Neural cell (in vitro differentiated cells): ENCODE results near the gene SPARCL1. TPM values are rescaled to one million over a fixed set of nuclear protein-coding genes. Genes with fewer than 3 reads are reported as not detected.

Experiments
- H2AFZ ChIP-seq: fragments of 200-600, 300-800 bp; sonication (generic), shearing (Covaris generic); 2 replicates; pipeline ENCODE4 v1.6.0; 2014; ENCODE audit warnings: low read depth, mild to moderate bottlenecking, antibody characterized with exemption, low read length, moderate library complexity
- H3F3A ChIP-seq: fragments of 200-600 bp; shearing (Covaris generic); 2 replicates; pipeline ENCODE4 v1.6.1; 2016; ENCODE audit warnings: mild to moderate bottlenecking, moderate library complexity, mixed read lengths, antibody characterized with exemption, low read length; ENCODE audit not compliant: insufficient read depth, poor library complexity, severe bottlenecking
- H3K27ac ChIP-seq: fragments of 200-600, 300-800 bp; sonication (generic), shearing (Covaris generic); 2 replicates; pipeline ENCODE4 v1.5.1; 2014; ENCODE audit warnings: mild to moderate bottlenecking, low read length, moderate library complexity
- H3K27me3 ChIP-seq: fragments of 300-800, 200-600 bp; sonication (generic), shearing (Covaris generic); 2 replicates; pipeline ENCODE4 v1.6.0; 2014; ENCODE audit warnings: mild to moderate bottlenecking, low read depth, low read length, moderate library complexity; ENCODE audit not compliant: insufficient read depth
- H3K36me3 ChIP-seq: fragments of 300-800, 200-600 bp; sonication (generic), shearing (Covaris generic); 2 replicates; pipeline ENCODE4 v1.5.1; 2014; ENCODE audit warnings: mild to moderate bottlenecking, antibody characterized with exemption, low read length, moderate library complexity; ENCODE audit not compliant: insufficient read depth
- H3K4me2 ChIP-seq: fragments of 300-800, 200-600 bp; sonication (generic), shearing (Covaris generic); 2 replicates; pipeline ENCODE4 v1.6.0; 2014; ENCODE audit warnings: mild to moderate bottlenecking, low read length
- H3K4me3 ChIP-seq: fragments of 300-800, 200-600 bp; sonication (generic), shearing (Covaris generic); 2 replicates; pipeline ENCODE4 v1.5.1; 2014; ENCODE audit warnings: mild to moderate bottlenecking, low read length, moderate library complexity
- H3K79me2 ChIP-seq: fragments of 200-600 bp; shearing (Covaris generic); replicated peaks from 2 replicates; pipeline ENCODE4 v1.6.0; 2014; ENCODE audit warnings: mild to moderate bottlenecking, low read length, moderate library complexity; ENCODE audit not compliant: insufficient read depth
- H3K9ac ChIP-seq: fragments of 300-800, 200-600 bp; sonication (generic), shearing (Covaris generic); 2 replicates; pipeline ENCODE4 v1.6.1; 2016; ENCODE audit warnings: mild to moderate bottlenecking, low read length, mixed read lengths
- H3K9me2 ChIP-seq: fragments of 200-600 bp; shearing (Covaris generic); 2 replicates; pipeline ENCODE4 v1.6.1; 2016; ENCODE audit warnings: mild to moderate bottlenecking, low read length, mixed read lengths; ENCODE audit not compliant: insufficient read depth
- H3K9me3 ChIP-seq: fragments of 200-600, 300-800 bp; sonication (generic), shearing (Covaris generic); 2 replicates; pipeline ENCODE4 v1.6.1; 2016; ENCODE audit warnings: mild to moderate bottlenecking, mixed run types, low read length, moderate library complexity, mixed read lengths
- H4K20me1 ChIP-seq: fragments of 200-600 bp; shearing (Covaris generic); 2 replicates; pipeline ENCODE4 v1.6.1; 2016; ENCODE audit warnings: mild to moderate bottlenecking, mixed run types; ENCODE audit not compliant: insufficient read depth
- CTCF ChIP-seq: fragments of 450-650 bp; IDR thresholded peaks from 2 replicates; pipeline ENCODE4 v1.5.1; 2014; ENCODE audit warnings: antibody characterized with exemption, mild to moderate bottlenecking, moderate library complexity; ENCODE audit not compliant: poor library complexity, severe bottlenecking
- EP300 ChIP-seq: fragments of 450-650 bp; conservative IDR thresholded peaks from 2 replicates; pipeline ENCODE4 v1.6.1; 2014; ENCODE audit warnings: antibody characterized with exemption, mild to moderate bottlenecking, moderate library complexity; ENCODE audit not compliant: poor library complexity, severe bottlenecking
- EZH2 ChIP-seq: fragments of 200-600, 300-800 bp; shearing (Covaris generic), sonication (generic); IDR thresholded peaks from 2 replicates; pipeline ENCODE4 v1.6.1; 2014; ENCODE audit warnings: antibody characterized with exemption, low read length, borderline replicate concordance, mild to moderate bottlenecking; ENCODE audit not compliant: insufficient read depth, poor library complexity, severe bottlenecking
- MXI1 ChIP-seq: fragments of 450-650 bp; conservative IDR thresholded peaks from 2 replicates; pipeline ENCODE4 v1.6.1; 2014; ENCODE audit warnings: antibody characterized with exemption, mild to moderate bottlenecking; ENCODE audit not compliant: poor library complexity, severe bottlenecking
- POLR2AphosphoS5 ChIP-seq: IDR thresholded peaks from 2 replicates; pipeline ENCODE4 v1.6.1; 2012
- RAD21 ChIP-seq: fragments of 450-650 bp; conservative IDR thresholded peaks from 2 replicates; pipeline ENCODE4 v1.6.1; 2014; ENCODE audit warnings: antibody characterized with exemption, mild to moderate bottlenecking, moderate library complexity
- REST ChIP-seq: IDR thresholded peaks from 2 replicates; pipeline ENCODE4 v1.6.1; 2012; ENCODE audit warnings: borderline replicate concordance
- SMC3 ChIP-seq: fragments of 450-650 bp; conservative IDR thresholded peaks from 2 replicates; pipeline ENCODE4 v1.6.1; 2014; ENCODE audit warnings: antibody characterized with exemption, mild to moderate bottlenecking, moderate library complexity; ENCODE audit not compliant: poor library complexity
- TAF1 ChIP-seq: IDR thresholded peaks from 2 replicates; pipeline ENCODE4 v1.6.1; 2012; ENCODE audit warnings: low read depth
- polyA plus RNA-seq: library from polyadenylated mRNA; depleted of rRNA; stranded (reverse); fragments of >200 nt; gene quantifications from 2 replicates; pipeline ENCODE4 v1.2.3, GENCODE V29; 2014

SPARCL1 gene
- polyA plus RNA-seq, 1 donor from 2014 or later, result 0.89 TPM

- no peaks in the 10 kb centered on the region for H3K9me2 ChIP-seq
- no peak overlapping the region for H2AFZ ChIP-seq
- no peaks in the 10 kb centered on the region for H3K9me3 ChIP-seq
- H3K4me3 ChIP-seq, result no peak overlapping the region
- TF ChIP-seq EP300 (no peak), SMC3 (no peak), MXI1 (no peak), TAF1 (no peak), EZH2 (no peak), RAD21 (no peak)
- no peaks in the 10 kb centered on the region for H3F3A ChIP-seq
- H3K4me2 ChIP-seq, result no peak overlapping the region
- H3K27me3 ChIP-seq, result no peaks in the 10 kb centered on the region
- H4K20me1 ChIP-seq, result no peaks in the 10 kb centered on the region
- no peaks in the 10 kb centered on the region for H3K79me2 ChIP-seq
- no peak overlapping the region for H3K9ac ChIP-seq
- no peaks in the 10 kb centered on the region for H3K36me3 ChIP-seq
- H3K27ac ChIP-seq, result no peak overlapping the region
Measured at GRCh38 chr4:87502580-87503238, 26.5 kb downstream of the SPARCL1 start.

GRCh38 chr4:87500092-87500462 is 29.1 kb downstream of the SPARCL1 start:
- H3K79me2 ChIP-seq, result no peaks in the 10 kb centered on the region
- H4K20me1 ChIP-seq, result no peaks in the 10 kb centered on the region
- no peak overlapping the region for H3K9ac ChIP-seq
- H3K27ac ChIP-seq, result no peak overlapping the region
- no peak overlapping the region for H3K4me3 ChIP-seq
- no peak overlapping the region for H3K4me2 ChIP-seq
- no peak overlapping the region for H2AFZ ChIP-seq
- no peak for TF ChIP-seq TAF1
- no peak for TF ChIP-seq CTCF
- no peak for TF ChIP-seq EZH2
- no peak for TF ChIP-seq RAD21
- no peak for TF ChIP-seq POLR2AphosphoS5
- TF ChIP-seq EP300, result no peak
- no peak for TF ChIP-seq MXI1
- TF ChIP-seq REST, result no peak
- TF ChIP-seq SMC3, result no peak
- no peaks in the 10 kb centered on the region for H3K27me3 ChIP-seq
- H3K9me3 ChIP-seq, result no peaks in the 10 kb centered on the region
- H3F3A ChIP-seq, result no peaks in the 10 kb centered on the region
- H3K36me3 ChIP-seq, result no peaks in the 10 kb centered on the region
- H3K9me2 ChIP-seq, result no peaks in the 10 kb centered on the region
